SHP77 treated with DMSO at 0.1 percent for 48 hours (cell line): Measurements from ENCODE around the gene FOXP1.

Experiments
- DNase-seq: peaks from one replicate; lab custom pipeline; 2025; lab: John Stamatoyannopoulos, UW

The FOXP1 gene

GRCh38 chr3:71583566-71584393 is at the start of gene FOXP1:
Gene FOXP1, minus strand, starts transcription at chr3:71583728. Its CDS starts 385,347 bp downstream, at chr3:71198381.
- DNase-seq = peak; percentile 21

- DNase-seq = no peak
Observed at GRCh38 chr3:71629711-71630110, 46.2 kb upstream of the FOXP1 start.

GRCh38 chr3:71629289-71629688 is 45.8 kb upstream of the FOXP1 start:
- DNase-seq = no peak

- no peak for DNase-seq
Observed at GRCh38 chr3:71628522-71628921, 45.0 kb upstream of the FOXP1 start.

- no peak for DNase-seq
Observed at GRCh38 chr3:71625676-71626075, 42.1 kb upstream of the FOXP1 start.

- no peak for DNase-seq
Observed at GRCh38 chr3:71621825-71622537, 38.5 kb upstream of the FOXP1 start.

GRCh38 chr3:71618538-71618937 is 35.0 kb upstream of the FOXP1 start:
- DNase-seq = no peak

GRCh38 chr3:71616571-71617021 is 33.1 kb upstream of the FOXP1 start:
- no peak for DNase-seq

GRCh38 chr3:71614869-71615268 is 31.3 kb upstream of the FOXP1 start:
- DNase-seq = no peak

GRCh38 chr3:71614426-71614825 is 30.9 kb upstream of the FOXP1 start:
- no peak for DNase-seq

- DNase-seq = no peak
Observed at GRCh38 chr3:71611099-71611498, 27.6 kb upstream of the FOXP1 start.

- no peak for DNase-seq
Observed at GRCh38 chr3:71607364-71607763, 23.8 kb upstream of the FOXP1 start.

GRCh38 chr3:71606582-71606981 is 23.1 kb upstream of the FOXP1 start:
- DNase-seq = no peak

GRCh38 chr3:71602256-71602655 is 18.7 kb upstream of the FOXP1 start:
- DNase-seq = no peak

- DNase-seq = no peak
Observed at GRCh38 chr3:71601811-71602210, 18.3 kb upstream of the FOXP1 start.

- no peak for DNase-seq
Observed at GRCh38 chr3:71600646-71601288, 17.2 kb upstream of the FOXP1 start.

- no peak for DNase-seq
Observed at GRCh38 chr3:71599416-71599815, 15.9 kb upstream of the FOXP1 start.

GRCh38 chr3:71598292-71598691 is 14.8 kb upstream of the FOXP1 start:
- no peak for DNase-seq

GRCh38 chr3:71597286-71597685 is 13.8 kb upstream of the FOXP1 start:
- no peak for DNase-seq

- DNase-seq = no peak
Observed at GRCh38 chr3:71593106-71593505, 9.6 kb upstream of the FOXP1 start.

GRCh38 chr3:71591101-71591500 is 7.6 kb upstream of the FOXP1 start:
- DNase-seq = no peak

- no peak for DNase-seq
Observed at GRCh38 chr3:71589132-71589531, 5.6 kb upstream of the FOXP1 start.

GRCh38 chr3:71587958-71588357 is 4.4 kb upstream of the FOXP1 start:
- DNase-seq = no peak
